ENCODE measurements around the gene CHD1. TPM values are rescaled to one million over a fixed set of nuclear protein-coding genes. Genes with fewer than 3 reads are reported as not detected.

CHD1 gene
- total and polyA plus RNA-seq, 2 of the 4 experiments (the other 2 are of a cell fraction): 12.3 to 33.7 TPM

GRCh38 chr5:98865690-98866089 is 63.1 kb downstream of the CHD1 start:
- intact Hi-C loops (cut with micrococcal nuclease): no loop called here
- H3K4ac ChIP-seq (ENCODE audit: low read depth, low read length): no peak overlapping the region
- POLR2A ChIA-PET (ENCODE audit: unreplicated experiment): no interaction called here
- no peak overlapping the region for H3K27ac ChIP-seq (ENCODE audit: insufficient read depth, low read length)
- no TSS peak for BruUV-seq (replicated peaks)
- H4K20me1 ChIP-seq (ENCODE audit: insufficient read depth, low read length): no peaks in the 10 kb centered on the region
- no peak for ATAC-seq (ENCODE audit: low read depth)
- no peak overlapping the region for H3K14ac ChIP-seq (replicated peaks; ENCODE audit: low read depth, low read length)
- H3K9me3 ChIP-seq (ENCODE audit: control insufficient read depth, insufficient read depth, low read length): no peaks in the 10 kb centered on the region
- H2AK5ac ChIP-seq (ENCODE audit: low read depth, low read length): no peak overlapping the region
- no peaks in the 10 kb centered on the region for H3K4me1 ChIP-seq (ENCODE audit: control insufficient read depth, insufficient read depth, low read length)
- dilution Hi-C loops (cut with HindIII; ENCODE audit: low sequenced_read_pairs, unreplicated experiment): no loop called here
- H3K36me3 ChIP-seq (ENCODE audit: control insufficient read depth, insufficient read depth, low read length): peaks cover 19% of the 10 kb centered on the region
- no peaks in the 10 kb centered on the region for H3K79me1 ChIP-seq (ENCODE audit: low read depth in 1 of 2, low read length in 2 of 2)
- DNase-seq: no peak
- in situ Hi-C loops (cut with MboI; ENCODE audit: low sequenced_read_pairs): no loop called here
- H4K5ac ChIP-seq (ENCODE audit: low read depth, low read length): no peak overlapping the region
- no peaks in the 10 kb centered on the region for H3K27me3 ChIP-seq (ENCODE audit: control insufficient read depth, insufficient read depth, low read length)
- no peak overlapping the region for H2BK120ac ChIP-seq (ENCODE audit: low read depth, low read length)
- no peak overlapping the region for H2BK15ac ChIP-seq (ENCODE audit: low read depth, low read length)
- no peak overlapping the region for H2BK5ac ChIP-seq (ENCODE audit: low read depth, low read length, poor library complexity, severe bottlenecking)
- no peak overlapping the region for H3K56ac ChIP-seq (ENCODE audit: extremely low read depth, insufficient read depth, low read length)
- no peak overlapping the region for H2AFZ ChIP-seq (replicated peaks; ENCODE audit: low read length, poor library complexity)
- no peak overlapping the region for H3K23ac ChIP-seq (ENCODE audit: low read depth, low read length)
- H4K91ac ChIP-seq (ENCODE audit: insufficient read depth, low read depth, low read length): no peak overlapping the region
- CTCF ChIA-PET: no interaction called here
- no peak overlapping the region for H2AK9ac ChIP-seq (replicated peaks; ENCODE audit: low read depth, low read length, poor library complexity)
- H3K9ac ChIP-seq (ENCODE audit: low read depth, low read length): no peak overlapping the region
- no CpG with 5 or more reads among the region's 2 CpGs for WGBS, 2 experiments (ENCODE audit: extremely low coverage in 2 of 2, insufficient read length in 1 of 2)
- H3K4me3 ChIP-seq (ENCODE audit: insufficient read depth, low read depth, low read length): no peak overlapping the region
- no peak overlapping the region for H3K18ac ChIP-seq (ENCODE audit: low read depth, low read length)
- H2BK20ac ChIP-seq (ENCODE audit: low read depth, low read length): no peak overlapping the region
- H4K8ac ChIP-seq (ENCODE audit: low read depth in 2 of 2, low read length in 2 of 2): no peak overlapping the region
- no peaks in the 10 kb centered on the region for H3K9me1 ChIP-seq (ENCODE audit: insufficient read depth, low read length)
- no peak overlapping the region for H3K4me2 ChIP-seq (ENCODE audit: low read depth, low read length)
- no peak for TF ChIP-seq MAFK (IDR thresholded peaks at IDR 0.05; ENCODE audit: low read depth, low read length)
- no peak for TF ChIP-seq MXI1 (IDR thresholded peaks at IDR 0.05; ENCODE audit: borderline replicate concordance, low read depth, low read length)

All from IMR-90 (cell line).